ENCODE data around the gene ZNRF2.

The ZNRF2 gene

DNA sequence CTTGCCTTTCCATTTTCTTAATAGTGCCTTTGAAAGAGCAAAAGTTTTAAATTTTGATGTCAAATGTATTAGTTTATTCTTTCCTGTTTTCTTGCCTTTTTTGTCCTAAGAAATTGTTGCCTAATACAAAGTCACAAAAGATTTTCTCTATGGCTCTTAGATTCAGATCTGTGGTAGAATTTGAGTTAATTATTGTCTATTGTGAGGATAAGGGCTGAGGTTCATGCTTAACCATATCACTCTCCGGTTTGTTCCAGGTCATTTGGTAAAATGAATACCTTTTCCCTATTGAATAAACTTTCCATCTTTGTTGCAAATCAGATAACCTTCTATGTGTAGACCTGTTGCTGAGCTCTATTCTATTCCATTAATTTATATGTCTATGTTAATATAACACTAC, 98.2 kb downstream of the ZNRF2 start:
- H3K18ac ChIP-seq (ENCODE audit: low read length): no peak overlapping the region
- no peak overlapping the region for H4K8ac ChIP-seq (ENCODE audit: low read depth, low read length)
- no peak overlapping the region for H3K4me3 ChIP-seq (ENCODE audit: low read length in 2 of 2)
- H3K9me3 ChIP-seq (replicated peaks in 1 of 2; ENCODE audit: control insufficient read depth in 2 of 2, insufficient read depth in 1 of 2, low read depth in 1 of 2, low read length in 2 of 2): peaks cover 0 to 3% of the 10 kb centered on the region in 2 donors
- H2BK15ac ChIP-seq (ENCODE audit: low read length): no peak overlapping the region
- no peak overlapping the region for H2AK5ac ChIP-seq (ENCODE audit: low read depth, low read length)
- no CpG with 5 or more reads among the region's 1 CpG for WGBS, 2 donors (ENCODE audit: extremely low coverage in 2 of 2, insufficient read length in 2 of 2, insufficient replicate concordance in 1 of 2)
- H3K36me3 ChIP-seq (replicated peaks in 1 of 2; ENCODE audit: control insufficient read depth in 2 of 2, insufficient read depth in 2 of 2, low read length in 2 of 2): no peaks in the 10 kb centered on the region
- H3K27me3 ChIP-seq (ENCODE audit: control insufficient read depth in 3 of 3, insufficient read depth in 3 of 3, low read depth in 1 of 3, low read length in 3 of 3): no peaks in the 10 kb centered on the region
- no peak overlapping the region for H2AFZ ChIP-seq (ENCODE audit: low read length)
- no peaks in the 10 kb centered on the region for H3K79me1 ChIP-seq (ENCODE audit: low read depth, low read length)
- no peak overlapping the region for H4K91ac ChIP-seq (ENCODE audit: low read depth, low read length, poor library complexity)
- H2BK120ac ChIP-seq (ENCODE audit: low read depth, low read length): no peak overlapping the region
- no peak overlapping the region for H3K14ac ChIP-seq (ENCODE audit: low read length)
- H3K4ac ChIP-seq (ENCODE audit: low read length): no peak overlapping the region
- no peak overlapping the region for H2BK5ac ChIP-seq (ENCODE audit: low read length)
- DNase-seq (ENCODE audit: low spot score): no peak
- H3K27ac ChIP-seq (replicated peaks; ENCODE audit: low read length): no peak overlapping the region
- no peaks in the 10 kb centered on the region for H3K4me1 ChIP-seq (ENCODE audit: control insufficient read depth in 2 of 2, insufficient read depth in 1 of 2, low read depth in 1 of 2, low read length in 2 of 2)
- H2BK12ac ChIP-seq (ENCODE audit: low read length): no peak overlapping the region
- H3K9ac ChIP-seq (ENCODE audit: low read depth, low read length, poor library complexity): no peak overlapping the region
- no peak overlapping the region for H3K23ac ChIP-seq (ENCODE audit: low read depth, low read length, poor library complexity)
- no peak overlapping the region for H3K4me2 ChIP-seq (ENCODE audit: insufficient read depth, low read length, poor library complexity, severe bottlenecking)

DNA sequence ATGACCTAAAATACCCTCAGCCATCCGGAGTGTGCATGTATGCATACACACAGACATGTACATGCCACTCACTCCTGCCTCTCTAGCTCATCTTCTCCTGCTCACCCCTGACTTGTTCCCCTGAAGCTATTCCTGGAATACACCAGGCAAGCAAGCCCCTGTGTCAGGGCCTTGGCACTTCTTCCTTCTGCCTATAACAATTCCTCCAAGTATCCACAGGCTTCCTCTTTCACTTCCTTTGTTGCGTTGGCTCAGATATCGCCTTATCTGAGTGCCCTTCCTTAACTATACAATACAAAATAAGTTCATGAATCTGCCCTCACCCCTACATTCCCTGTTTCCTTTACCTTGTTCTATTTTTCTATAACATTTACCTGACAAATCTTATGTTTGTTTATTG, 105.4 kb downstream of the ZNRF2 start:
- no peak overlapping the region for H3K4ac ChIP-seq (ENCODE audit: low read length)
- H3K14ac ChIP-seq (ENCODE audit: low read length): no peak overlapping the region
- no peak overlapping the region for H2AK5ac ChIP-seq (ENCODE audit: low read depth, low read length)
- DNase-seq (ENCODE audit: low spot score): no peak
- no peak overlapping the region for H4K91ac ChIP-seq (ENCODE audit: low read depth, low read length, poor library complexity)
- no peak overlapping the region for H3K23ac ChIP-seq (ENCODE audit: low read depth, low read length, poor library complexity)
- peaks cover 2% of the 10 kb centered on the region for H3K79me1 ChIP-seq (ENCODE audit: low read depth, low read length)
- no peak overlapping the region for H2BK5ac ChIP-seq (ENCODE audit: low read length)
- H3K27me3 ChIP-seq (ENCODE audit: control insufficient read depth in 3 of 3, insufficient read depth in 3 of 3, low read depth in 1 of 3, low read length in 3 of 3): no peaks in the 10 kb centered on the region
- no peak overlapping the region for H3K4me3 ChIP-seq (ENCODE audit: low read length in 2 of 2)
- H3K18ac ChIP-seq (ENCODE audit: low read length): peak overlapping the region; percentile 48
- no peaks in the 10 kb centered on the region for H3K36me3 ChIP-seq (replicated peaks in 1 of 2; ENCODE audit: control insufficient read depth in 2 of 2, insufficient read depth in 2 of 2, low read length in 2 of 2)
- H3K9me3 ChIP-seq (replicated peaks in 1 of 2; ENCODE audit: control insufficient read depth in 2 of 2, insufficient read depth in 1 of 2, low read depth in 1 of 2, low read length in 2 of 2): no peaks in the 10 kb centered on the region
- no peak overlapping the region for H2BK15ac ChIP-seq (ENCODE audit: low read length)
- no CpG with 5 or more reads among the region's 3 CpGs for WGBS, 2 donors (ENCODE audit: extremely low coverage in 2 of 2, insufficient read length in 2 of 2, insufficient replicate concordance in 1 of 2)
- H3K27ac ChIP-seq (replicated peaks; ENCODE audit: low read length): no peak overlapping the region
- H3K4me2 ChIP-seq (ENCODE audit: insufficient read depth, low read length, poor library complexity, severe bottlenecking): no peak overlapping the region
- no peak overlapping the region for H2BK120ac ChIP-seq (ENCODE audit: low read depth, low read length)
- no peaks in the 10 kb centered on the region for H3K4me1 ChIP-seq (ENCODE audit: control insufficient read depth in 2 of 2, insufficient read depth in 1 of 2, low read depth in 1 of 2, low read length in 2 of 2)
- H4K8ac ChIP-seq (ENCODE audit: low read depth, low read length): no peak overlapping the region
- H2BK12ac ChIP-seq (ENCODE audit: low read length): no peak overlapping the region
- H3K9ac ChIP-seq (ENCODE audit: low read depth, low read length, poor library complexity): no peak overlapping the region
- H2AFZ ChIP-seq (ENCODE audit: low read length): no peak overlapping the region

DNA sequence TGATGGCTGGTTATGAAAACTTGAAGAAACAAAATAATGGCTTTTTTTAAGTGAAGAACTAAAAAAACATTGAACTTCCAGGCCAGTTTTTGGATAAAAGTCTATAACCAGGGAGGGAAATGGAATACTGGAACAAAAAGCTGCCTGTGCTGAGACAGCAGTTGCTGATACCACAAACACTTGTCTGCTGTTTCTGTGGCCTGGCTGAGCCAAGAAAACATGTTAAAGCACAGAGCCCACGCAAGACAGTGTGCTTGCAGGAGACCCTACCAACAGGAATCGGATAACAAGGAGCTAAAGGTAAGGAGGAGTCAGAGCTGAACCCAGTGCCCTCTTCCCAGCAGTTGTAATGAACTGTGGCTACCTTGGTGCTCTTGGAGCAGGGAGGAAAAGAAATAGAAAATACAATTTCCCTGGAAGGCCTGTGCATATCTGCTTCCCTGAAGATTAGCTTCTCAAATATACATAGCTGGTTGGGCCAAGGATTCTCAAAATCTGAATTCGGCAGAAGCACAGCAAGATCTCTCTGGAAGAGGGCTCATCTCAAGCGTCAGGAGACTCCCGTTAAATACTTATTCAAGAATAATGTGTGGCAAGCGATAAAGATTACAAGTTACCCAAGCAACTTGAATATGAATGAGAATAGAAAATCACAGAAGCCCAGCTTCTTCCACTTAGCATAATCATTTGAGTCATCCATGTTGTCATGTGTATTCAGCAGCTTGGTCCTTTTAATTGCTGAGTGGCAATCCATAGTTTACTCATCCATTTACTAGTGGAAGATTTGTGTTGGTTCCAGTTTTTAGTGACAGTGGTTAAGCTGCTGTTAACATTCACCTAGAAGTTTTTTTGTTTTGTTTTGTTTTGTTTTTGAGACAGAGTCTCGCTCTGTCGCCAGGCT, 106.6 kb downstream of the ZNRF2 start:
- no peaks in the 10 kb centered on the region for H3K9me3 ChIP-seq (replicated peaks in 1 of 2; ENCODE audit: control insufficient read depth in 2 of 2, insufficient read depth in 1 of 2, low read depth in 1 of 2, low read length in 2 of 2)
- H2BK15ac ChIP-seq (ENCODE audit: low read length): no peak overlapping the region
- H3K4ac ChIP-seq (ENCODE audit: low read length): no peak overlapping the region
- no peaks in the 10 kb centered on the region for H3K4me1 ChIP-seq (ENCODE audit: control insufficient read depth in 2 of 2, insufficient read depth in 1 of 2, low read depth in 1 of 2, low read length in 2 of 2)
- H3K4me3 ChIP-seq (ENCODE audit: low read length in 2 of 2): no peak overlapping the region
- H3K9ac ChIP-seq (ENCODE audit: low read depth, low read length, poor library complexity): no peak overlapping the region
- no peak overlapping the region for H2BK5ac ChIP-seq (ENCODE audit: low read length)
- no peak overlapping the region for H3K23ac ChIP-seq (ENCODE audit: low read depth, low read length, poor library complexity)
- H3K27me3 ChIP-seq (ENCODE audit: control insufficient read depth in 3 of 3, insufficient read depth in 3 of 3, low read depth in 1 of 3, low read length in 3 of 3): no peaks in the 10 kb centered on the region
- H3K36me3 ChIP-seq (replicated peaks in 1 of 2; ENCODE audit: control insufficient read depth in 2 of 2, insufficient read depth in 2 of 2, low read length in 2 of 2): no peaks in the 10 kb centered on the region
- H2AFZ ChIP-seq (ENCODE audit: low read length): no peak overlapping the region
- H4K91ac ChIP-seq (ENCODE audit: low read depth, low read length, poor library complexity): no peak overlapping the region
- H3K4me2 ChIP-seq (ENCODE audit: insufficient read depth, low read length, poor library complexity, severe bottlenecking): no peak overlapping the region
- no peak overlapping the region for H2AK5ac ChIP-seq (ENCODE audit: low read depth, low read length)
- WGBS, 2 donors (ENCODE audit: extremely low coverage in 2 of 2, insufficient read length in 2 of 2, insufficient replicate concordance in 1 of 2): no CpG with 5 or more reads among the region's 8 CpGs
- no peak overlapping the region for H2BK12ac ChIP-seq (ENCODE audit: low read length)
- no peak overlapping the region for H4K8ac ChIP-seq (ENCODE audit: low read depth, low read length)
- no peak overlapping the region for H3K18ac ChIP-seq (ENCODE audit: low read length)
- no peak overlapping the region for H3K14ac ChIP-seq (ENCODE audit: low read length)
- no peak for DNase-seq (ENCODE audit: low spot score)
- no peak overlapping the region for H2BK120ac ChIP-seq (ENCODE audit: low read depth, low read length)
- H3K27ac ChIP-seq (replicated peaks; ENCODE audit: low read length): no peak overlapping the region
- H3K79me1 ChIP-seq (ENCODE audit: low read depth, low read length): peaks cover 2% of the 10 kb centered on the region

DNA sequence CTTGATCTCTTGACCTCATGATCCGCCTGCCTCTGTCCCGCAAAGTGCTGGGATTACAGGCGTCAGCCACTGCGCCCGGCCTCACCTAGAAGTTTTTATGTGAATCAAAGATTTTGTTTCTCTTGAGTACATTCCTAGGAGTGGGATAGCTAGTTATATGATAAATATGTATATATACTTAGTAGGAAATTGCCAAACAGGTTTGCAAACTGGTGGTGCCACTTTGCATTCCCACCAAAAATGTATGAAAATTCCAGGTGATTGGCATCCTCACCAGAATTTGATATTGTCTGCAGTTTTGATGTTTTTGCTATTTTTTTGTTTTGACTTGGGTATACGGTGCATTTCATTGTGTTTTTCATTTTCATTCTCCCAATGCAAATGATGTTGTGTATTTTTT, 107.4 kb downstream of the ZNRF2 start:
- no peak overlapping the region for H4K8ac ChIP-seq (ENCODE audit: low read depth, low read length)
- no peak overlapping the region for H2BK5ac ChIP-seq (ENCODE audit: low read length)
- H3K4me1 ChIP-seq (ENCODE audit: control insufficient read depth in 2 of 2, insufficient read depth in 1 of 2, low read depth in 1 of 2, low read length in 2 of 2): no peaks in the 10 kb centered on the region
- no peaks in the 10 kb centered on the region for H3K9me3 ChIP-seq (replicated peaks in 1 of 2; ENCODE audit: control insufficient read depth in 2 of 2, insufficient read depth in 1 of 2, low read depth in 1 of 2, low read length in 2 of 2)
- no peak overlapping the region for H3K27ac ChIP-seq (replicated peaks; ENCODE audit: low read length)
- no peak for DNase-seq (ENCODE audit: low spot score)
- H3K4me2 ChIP-seq (ENCODE audit: insufficient read depth, low read length, poor library complexity, severe bottlenecking): no peak overlapping the region
- no peak overlapping the region for H3K9ac ChIP-seq (ENCODE audit: low read depth, low read length, poor library complexity)
- peaks cover 2% of the 10 kb centered on the region for H3K79me1 ChIP-seq (ENCODE audit: low read depth, low read length)
- no peak overlapping the region for H3K14ac ChIP-seq (ENCODE audit: low read length)
- no peak overlapping the region for H2BK120ac ChIP-seq (ENCODE audit: low read depth, low read length)
- H2AK5ac ChIP-seq (ENCODE audit: low read depth, low read length): no peak overlapping the region
- no peak overlapping the region for H3K23ac ChIP-seq (ENCODE audit: low read depth, low read length, poor library complexity)
- H3K36me3 ChIP-seq (replicated peaks in 1 of 2; ENCODE audit: control insufficient read depth in 2 of 2, insufficient read depth in 2 of 2, low read length in 2 of 2): no peaks in the 10 kb centered on the region
- no peak overlapping the region for H3K18ac ChIP-seq (ENCODE audit: low read length)
- no CpG with 5 or more reads among the region's 6 CpGs for WGBS, 2 donors (ENCODE audit: extremely low coverage in 2 of 2, insufficient read length in 2 of 2, insufficient replicate concordance in 1 of 2)
- no peak overlapping the region for H2AFZ ChIP-seq (ENCODE audit: low read length)
- no peak overlapping the region for H3K4ac ChIP-seq (ENCODE audit: low read length)
- H3K4me3 ChIP-seq (ENCODE audit: low read length in 2 of 2): no peak overlapping the region
- H2BK15ac ChIP-seq (ENCODE audit: low read length): no peak overlapping the region
- no peak overlapping the region for H4K91ac ChIP-seq (ENCODE audit: low read depth, low read length, poor library complexity)
- no peaks in the 10 kb centered on the region for H3K27me3 ChIP-seq (ENCODE audit: control insufficient read depth in 3 of 3, insufficient read depth in 3 of 3, low read depth in 1 of 3, low read length in 3 of 3)
- no peak overlapping the region for H2BK12ac ChIP-seq (ENCODE audit: low read length)
